Kidney (tissue), 14 donors: ENCODE results near the gene CXCL3. TPM values are rescaled to one million over a fixed set of nuclear protein-coding genes. Genes with fewer than 3 reads are reported as not detected.

Experiments used
- DNase-seq, 5 donors: peaks; one replicate each; pipeline ENCODE4 v3.0.0-alpha.2; 2013 to 2020
- FAIRE-seq: peaks from 2 replicates; lab custom pipeline; 2012; peaks lifted over from hg19 to GRCh38; lab: Jason Lieb, UNC
- H3K27ac ChIP-seq, 2 donors: one replicate each; pipeline ENCODE4 v1.7.0; 2013; ENCODE audit warnings: low read depth in 2 of 2, low read length in 2 of 2, inconsistent platforms in 1 of 2
- H3K27me3 ChIP-seq: one replicate; pipeline ENCODE4 v1.7.1; 2013; ENCODE audit warnings: low read length, inconsistent platforms; ENCODE audit not compliant: control insufficient read depth, insufficient read depth
- H3K36me3 ChIP-seq, 3 donors: one replicate each; pipeline versions ENCODE4 v1.7.0 to v1.7.1; 2013; ENCODE audit warnings: low read length in 3 of 3, control low read depth in 1 of 3, inconsistent platforms in 1 of 3; ENCODE audit not compliant: insufficient read depth in 3 of 3, control insufficient read depth in 2 of 3
- H3K4me1 ChIP-seq, 3 donors: one replicate each; pipeline versions ENCODE4 v1.7.0 to v1.7.1; 2013; ENCODE audit warnings: low read length in 3 of 3, inconsistent platforms in 1 of 3, low read depth in 1 of 3; ENCODE audit not compliant: control insufficient read depth in 2 of 3, insufficient read depth in 2 of 3
- H3K4me3 ChIP-seq, 3 donors: one replicate each; pipeline versions ENCODE4 v1.7.0 to v1.8.1; 2013; ENCODE audit warnings: low read length in 3 of 3, control low read depth in 1 of 3, inconsistent platforms in 1 of 3
- H3K9ac ChIP-seq, 3 donors: one replicate each; pipeline versions ENCODE4 v1.7.0 to v1.7.1; 2013; ENCODE audit warnings: low read length in 3 of 3, control low read depth in 1 of 3, inconsistent platforms in 1 of 3
- H3K9me3 ChIP-seq, 3 donors: one replicate each; pipeline versions ENCODE4 v1.7.0 to v1.7.1; 2013; ENCODE audit warnings: low read length in 3 of 3, control low read depth in 1 of 3, inconsistent platforms in 1 of 3; ENCODE audit not compliant: control insufficient read depth in 2 of 3, insufficient read depth in 1 of 3
- intact Hi-C: fragments of 100-400 bp; cut with DNase I; formaldehyde crosslinking; loops from one replicate; pipeline ENCODE4 v1.11.1; 2022
- polyA plus RNA-seq: library from polyadenylated mRNA; stranded (reverse); fragments of 350-450 nt; fragmentation: Illumina TruSeq; extraction: RNeasy Lipid Tissue Mini Kit (QIAGEN cat#74804); gene quantifications from one replicate; pipeline ENCODE4 v1.2.3, GENCODE V29; 2014; ENCODE audit warnings: low read depth, low replicate concordance; ENCODE audit not compliant: insufficient read depth
- total RNA-seq: library from RNA; stranded (reverse); fragmentation: NEBNext Ultra II Directional; extraction: Animal tissue kit (Norgen Biotek cat#: 25700); gene quantifications from one replicate; pipeline ENCODE4 v1.2.1, GENCODE V29; 2021
- TF ChIP-seq, protein P1 (sequence below): IDR thresholded peaks from 3 replicates; pipeline ENCODE4 v1.5.1; 2012; ENCODE audit warnings: mild to moderate bottlenecking, moderate library complexity, borderline replicate concordance; ENCODE audit not compliant: insufficient read depth; ENCODE audit errors: extremely low read depth
- donor health status: control.
- donor health status: control.
- donor health status: control.
- donor health status: control.
- donor health status: control.
- donor health status: DM: yes; HTN: yes; CAD: no.
- donor health status: Normal renal cell carcinoma (clear cell type).

Gene CXCL3
- total and polyA plus RNA-seq, 2 donors from 2014 or later = 0.97 to 2.8 TPM

DNA sequence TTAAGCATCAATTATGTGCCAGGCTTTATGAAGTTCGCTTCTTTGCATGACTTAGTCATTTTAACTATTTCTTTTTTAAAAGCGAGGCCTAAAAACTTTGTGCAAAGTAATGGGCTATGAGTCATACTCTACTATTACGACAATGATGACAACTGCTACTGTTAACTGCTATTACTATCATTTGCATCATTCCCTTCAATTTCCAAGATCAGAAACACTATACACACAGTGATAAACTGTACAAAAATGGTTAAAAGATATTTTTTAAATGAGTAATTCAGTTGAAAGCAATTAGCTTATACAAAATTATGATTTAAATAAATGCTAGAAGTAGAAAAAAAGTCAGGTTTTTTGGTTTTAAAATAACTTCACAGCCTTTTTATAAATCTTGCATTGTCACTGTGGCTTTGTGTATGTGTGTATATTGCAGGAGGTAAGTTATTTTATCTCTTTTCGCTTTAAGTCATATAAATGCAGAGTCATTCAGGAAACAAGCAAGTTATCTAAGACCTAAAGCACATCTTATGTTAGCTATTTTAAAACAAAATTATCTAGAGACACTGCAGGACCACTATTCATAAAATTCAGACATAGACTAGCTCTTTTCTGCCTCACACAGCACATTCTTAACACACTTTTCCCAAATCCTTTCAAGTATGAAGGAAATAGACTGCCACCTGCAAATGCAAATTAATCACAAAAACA lies 18.5 kb upstream of the CXCL3 start:
- no peak for FAIRE-seq
- intact Hi-C loops = no loop called here
- no peak overlapping the region for H3K9ac ChIP-seq

DNA sequence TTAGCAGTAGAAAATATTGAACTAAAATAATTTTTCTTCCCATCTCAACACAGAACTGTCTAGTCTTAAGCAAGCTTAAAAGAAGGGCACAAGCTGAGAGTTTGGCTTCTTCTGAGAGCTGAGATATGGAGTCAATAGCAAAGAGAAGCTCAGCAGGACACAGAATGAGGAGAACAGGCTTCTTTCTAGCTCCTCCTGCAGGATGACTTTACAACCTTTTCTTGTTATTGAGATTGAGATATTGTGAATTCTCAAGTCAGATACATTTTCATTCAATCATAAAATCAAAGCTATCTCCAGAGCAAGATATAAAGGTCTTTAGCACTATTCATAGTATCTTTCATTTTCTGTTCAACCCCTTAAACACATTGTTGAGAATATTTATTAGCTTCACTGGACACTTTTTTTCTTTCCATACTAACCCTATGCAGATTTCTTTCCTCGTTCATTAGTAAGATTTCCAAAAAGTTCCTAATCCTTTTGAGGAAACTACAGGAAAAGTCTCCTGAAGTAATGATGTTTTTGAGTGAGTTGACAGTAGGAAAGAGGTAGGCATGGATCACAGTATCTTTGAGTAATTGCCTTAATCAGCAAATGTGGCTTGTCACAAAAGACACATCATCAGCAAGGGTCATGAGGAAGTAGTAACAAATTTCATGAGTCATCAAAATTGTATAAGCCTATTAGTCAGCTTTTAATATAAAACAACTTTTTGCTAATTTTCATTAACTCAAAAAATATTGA lies 17.8 kb upstream of the CXCL3 start:
- H3K27ac ChIP-seq = no peak overlapping the region
- H3K9me3 ChIP-seq = no peaks in the 10 kb centered on the region
- H3K36me3 ChIP-seq = no peaks in the 10 kb centered on the region
- no peak overlapping the region for H3K4me3 ChIP-seq
- TF ChIP-seq, protein P1, sequence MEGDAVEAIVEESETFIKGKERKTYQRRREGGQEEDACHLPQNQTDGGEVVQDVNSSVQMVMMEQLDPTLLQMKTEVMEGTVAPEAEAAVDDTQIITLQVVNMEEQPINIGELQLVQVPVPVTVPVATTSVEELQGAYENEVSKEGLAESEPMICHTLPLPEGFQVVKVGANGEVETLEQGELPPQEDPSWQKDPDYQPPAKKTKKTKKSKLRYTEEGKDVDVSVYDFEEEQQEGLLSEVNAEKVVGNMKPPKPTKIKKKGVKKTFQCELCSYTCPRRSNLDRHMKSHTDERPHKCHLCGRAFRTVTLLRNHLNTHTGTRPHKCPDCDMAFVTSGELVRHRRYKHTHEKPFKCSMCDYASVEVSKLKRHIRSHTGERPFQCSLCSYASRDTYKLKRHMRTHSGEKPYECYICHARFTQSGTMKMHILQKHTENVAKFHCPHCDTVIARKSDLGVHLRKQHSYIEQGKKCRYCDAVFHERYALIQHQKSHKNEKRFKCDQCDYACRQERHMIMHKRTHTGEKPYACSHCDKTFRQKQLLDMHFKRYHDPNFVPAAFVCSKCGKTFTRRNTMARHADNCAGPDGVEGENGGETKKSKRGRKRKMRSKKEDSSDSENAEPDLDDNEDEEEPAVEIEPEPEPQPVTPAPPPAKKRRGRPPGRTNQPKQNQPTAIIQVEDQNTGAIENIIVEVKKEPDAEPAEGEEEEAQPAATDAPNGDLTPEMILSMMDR = no peak
- no peak for FAIRE-seq
- no peaks in the 10 kb centered on the region for H3K4me1 ChIP-seq
- H3K27me3 ChIP-seq = no peaks in the 10 kb centered on the region
- intact Hi-C loops = no loop called here
- DNase-seq = no peak
- no peak overlapping the region for H3K9ac ChIP-seq

More for the DNA sequence above, 18.5 kb upstream of the CXCL3 start:
- Histone ChIP-seq H3K9me3 (no peaks in the 10 kb centered on the region), H3K27ac (no peak overlapping the region), H3K4me3 (no peak overlapping the region), H3K36me3 (no peaks in the 10 kb centered on the region), H3K4me1 (no peaks in the 10 kb centered on the region), H3K27me3 (no peaks in the 10 kb centered on the region)
- DNase-seq = no peak
- TF ChIP-seq, protein P1 = no peak

DNA sequence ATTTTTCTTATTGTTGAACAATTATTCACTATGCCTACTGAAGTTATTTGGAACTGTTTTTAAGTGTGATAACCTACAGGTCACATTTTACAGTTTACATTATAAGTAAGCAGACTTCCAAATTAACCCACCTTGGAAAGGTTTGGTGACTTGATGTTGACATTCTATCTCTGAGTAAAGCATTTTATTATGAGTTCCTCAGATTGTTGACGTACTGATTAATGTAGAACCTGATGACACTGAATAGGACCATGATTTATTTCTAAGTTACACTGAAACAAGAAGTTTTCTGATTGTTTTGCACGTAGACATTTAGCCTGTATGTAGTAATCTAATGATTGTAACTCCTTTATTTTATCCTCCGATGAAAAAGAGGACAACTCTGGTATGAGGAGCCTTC lies 17.0 kb upstream of the CXCL3 start:
- no peaks in the 10 kb centered on the region for H3K36me3 ChIP-seq
- H3K9me3 ChIP-seq = no peaks in the 10 kb centered on the region
- H3K27ac ChIP-seq = no peak overlapping the region
- no peak overlapping the region for H3K4me3 ChIP-seq
- DNase-seq (no peak), FAIRE-seq (no peak)
- TF ChIP-seq, protein P1 = no peak
- no peaks in the 10 kb centered on the region for H3K27me3 ChIP-seq
- H3K4me1 ChIP-seq = no peaks in the 10 kb centered on the region
- intact Hi-C loops = no loop called here
- no peak overlapping the region for H3K9ac ChIP-seq
